Smooth muscle cell (in vitro differentiated cells): ENCODE data around the gene ATG5. TPM values are rescaled to one million over a fixed set of nuclear protein-coding genes. Genes with fewer than 3 reads are reported as not detected.

Experiments used
- DNase-seq: peaks from one replicate; lab custom pipeline; 2025; ENCODE audit not compliant: unreplicated experiment; lab: John Stamatoyannopoulos, UW
- H2AFZ ChIP-seq: fragments of 200-600 bp; sonication (generic); 2 replicates; pipeline ENCODE4 v1.6.0; 2016; ENCODE audit warnings: antibody characterized with exemption, low read depth, mild to moderate bottlenecking
- H3F3A ChIP-seq: fragments of 200-600 bp; sonication (generic); 2 replicates; pipeline ENCODE4 v1.6.0; 2017; ENCODE audit warnings: antibody characterized with exemption, low read depth
- H3K27ac ChIP-seq: fragments of 200-600 bp; sonication (generic); 2 replicates; pipeline ENCODE4 v1.5.1; 2016; ENCODE audit warnings: low read depth, mild to moderate bottlenecking
- H3K27me3 ChIP-seq: fragments of 200-600 bp; sonication (generic); 2 replicates; pipeline ENCODE4 v1.6.1; 2016; ENCODE audit warnings: low read depth, mild to moderate bottlenecking
- H3K36me3 ChIP-seq: fragments of 200-600 bp; sonication (generic); 2 replicates; pipeline ENCODE4 v1.5.1; 2016; ENCODE audit warnings: low read depth
- H3K4me1 ChIP-seq: fragments of 200-600 bp; sonication (generic); 2 replicates; pipeline ENCODE4 v1.5.1; 2016; ENCODE audit warnings: low read depth
- H3K4me2 ChIP-seq: fragments of 200-600 bp; sonication (generic); 2 replicates; pipeline ENCODE4 v1.6.0; 2016; ENCODE audit warnings: mild to moderate bottlenecking
- H3K4me3 ChIP-seq: fragments of 200-600 bp; sonication (generic); 2 replicates; pipeline ENCODE4 v1.5.1; 2016; ENCODE audit warnings: mild to moderate bottlenecking
- H3K79me2 ChIP-seq: fragments of 200-600 bp; sonication (generic); 2 replicates; pipeline ENCODE4 v1.6.0; 2016; ENCODE audit warnings: low read depth, mild to moderate bottlenecking
- H3K9ac ChIP-seq: fragments of 200-600 bp; sonication (generic); 2 replicates; pipeline ENCODE4 v1.6.0; 2016; ENCODE audit warnings: low read depth
- H3K9me3 ChIP-seq: fragments of 200-600 bp; sonication (generic); replicated peaks from 2 replicates; pipeline ENCODE4 v1.5.1; 2016; ENCODE audit warnings: low read depth
- H4K20me1 ChIP-seq: fragments of 200-600 bp; sonication (generic); 2 replicates; pipeline ENCODE4 v1.6.0; 2016; ENCODE audit warnings: low read depth
- WGBS: methylation state at CpG from one replicate; pipeline ENCODE4 v1.1.7; 2016; ENCODE audit warnings: low lambda C conversion rate; 5-methylcytosine and 5-hydroxymethylcytosine counted together
- polyA plus RNA-seq: library from polyadenylated mRNA; unstranded; fragments of >200 nt; fragmentation: Nextera tagmentation; extraction: Ambion mirVana; gene quantifications from 2 replicates; pipeline ENCODE4 v1.2.1, GENCODE V29; 2016
- total RNA-seq: library from RNA; depleted of rRNA; stranded (reverse); fragments of >200 nt; gene quantifications from 2 replicates; pipeline ENCODE4 v1.2.3, GENCODE V29; 2014
- TF ChIP-seq, protein P1 (sequence below): fragments of 200-600 bp; sonication (generic); IDR thresholded peaks from 2 replicates; pipeline ENCODE4 v1.5.1; 2017; ENCODE audit warnings: borderline replicate concordance, mild to moderate bottlenecking, antibody characterized with exemption; ENCODE audit not compliant: insufficient read depth, poor library complexity, severe bottlenecking

ATG5 gene
- total and polyA plus RNA-seq, 2 experiments from 2014 or later = 33.7 to 34.4 TPM

DNA sequence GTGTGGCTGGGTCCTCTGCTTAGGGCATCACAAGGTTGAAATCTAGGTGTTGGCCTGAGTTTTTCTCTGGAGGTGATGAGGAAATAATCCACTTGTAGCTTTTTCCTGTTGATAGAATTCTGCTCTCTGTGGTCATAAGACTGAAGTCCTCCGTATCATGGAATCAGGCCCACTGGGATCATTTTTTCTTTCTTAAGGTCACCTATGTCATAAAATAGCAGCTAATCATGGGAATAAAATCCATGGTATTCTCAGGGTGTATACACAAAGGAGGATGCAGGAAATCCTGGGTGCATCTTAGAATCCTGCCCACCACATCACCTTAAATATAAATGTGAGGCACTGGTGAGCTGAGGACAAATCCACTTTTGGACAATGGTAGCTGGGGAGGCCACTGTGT lies 166.7 kb downstream of the ATG5 start:
- Histone ChIP-seq H3K9ac (no peak overlapping the region), H2AFZ (no peak overlapping the region), H3K9me3 (no peaks in the 10 kb centered on the region), H3K79me2 (no peaks in the 10 kb centered on the region), H4K20me1 (no peaks in the 10 kb centered on the region), H3K4me2 (no peak overlapping the region), H3K27ac (no peak overlapping the region), H3K36me3 (no peaks in the 10 kb centered on the region), H3K27me3 (no peaks in the 10 kb centered on the region), H3F3A (no peaks in the 10 kb centered on the region), H3K4me3 (no peak overlapping the region), H3K4me1 (peaks cover 7% of the 10 kb centered on the region)
- WGBS = 41% methylated on average over 1 of the region's 1 CpG
- TF ChIP-seq, protein P1, sequence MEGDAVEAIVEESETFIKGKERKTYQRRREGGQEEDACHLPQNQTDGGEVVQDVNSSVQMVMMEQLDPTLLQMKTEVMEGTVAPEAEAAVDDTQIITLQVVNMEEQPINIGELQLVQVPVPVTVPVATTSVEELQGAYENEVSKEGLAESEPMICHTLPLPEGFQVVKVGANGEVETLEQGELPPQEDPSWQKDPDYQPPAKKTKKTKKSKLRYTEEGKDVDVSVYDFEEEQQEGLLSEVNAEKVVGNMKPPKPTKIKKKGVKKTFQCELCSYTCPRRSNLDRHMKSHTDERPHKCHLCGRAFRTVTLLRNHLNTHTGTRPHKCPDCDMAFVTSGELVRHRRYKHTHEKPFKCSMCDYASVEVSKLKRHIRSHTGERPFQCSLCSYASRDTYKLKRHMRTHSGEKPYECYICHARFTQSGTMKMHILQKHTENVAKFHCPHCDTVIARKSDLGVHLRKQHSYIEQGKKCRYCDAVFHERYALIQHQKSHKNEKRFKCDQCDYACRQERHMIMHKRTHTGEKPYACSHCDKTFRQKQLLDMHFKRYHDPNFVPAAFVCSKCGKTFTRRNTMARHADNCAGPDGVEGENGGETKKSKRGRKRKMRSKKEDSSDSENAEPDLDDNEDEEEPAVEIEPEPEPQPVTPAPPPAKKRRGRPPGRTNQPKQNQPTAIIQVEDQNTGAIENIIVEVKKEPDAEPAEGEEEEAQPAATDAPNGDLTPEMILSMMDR = no peak
- no peak for DNase-seq

DNA sequence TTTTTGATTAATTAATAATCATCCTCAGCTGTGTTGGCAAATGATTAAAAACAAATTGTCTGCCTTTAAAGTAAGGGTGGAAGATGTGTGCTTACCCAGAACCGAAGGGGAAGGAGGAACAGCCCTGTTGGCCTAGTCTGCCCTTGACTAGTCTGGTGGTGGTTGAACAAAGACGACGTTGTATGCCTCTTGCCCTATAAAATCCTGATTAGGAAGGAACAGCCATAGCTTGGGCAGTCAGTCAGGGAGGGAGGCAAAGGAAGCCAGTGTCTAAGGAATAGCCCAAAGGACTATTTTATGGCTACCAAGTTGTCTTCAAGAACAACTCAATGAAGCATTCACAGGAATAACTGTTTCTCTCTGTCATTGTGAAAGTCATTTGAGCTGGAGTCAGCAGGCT lies 168.7 kb downstream of the ATG5 start:
- Histone ChIP-seq H3K79me2 (no peaks in the 10 kb centered on the region), H2AFZ (no peak overlapping the region), H3K9ac (no peak overlapping the region), H3K27me3 (no peaks in the 10 kb centered on the region), H3F3A (no peaks in the 10 kb centered on the region), H3K9me3 (no peaks in the 10 kb centered on the region), H3K4me2 (no peak overlapping the region), H4K20me1 (no peaks in the 10 kb centered on the region), H3K36me3 (no peaks in the 10 kb centered on the region), H3K4me1 (peaks cover 7% of the 10 kb centered on the region), H3K4me3 (no peak overlapping the region), H3K27ac (no peak overlapping the region)
- no peak for DNase-seq
- TF ChIP-seq, protein P1 = no peak
- 35% methylated on average over 3 of the region's 3 CpGs for WGBS

DNA sequence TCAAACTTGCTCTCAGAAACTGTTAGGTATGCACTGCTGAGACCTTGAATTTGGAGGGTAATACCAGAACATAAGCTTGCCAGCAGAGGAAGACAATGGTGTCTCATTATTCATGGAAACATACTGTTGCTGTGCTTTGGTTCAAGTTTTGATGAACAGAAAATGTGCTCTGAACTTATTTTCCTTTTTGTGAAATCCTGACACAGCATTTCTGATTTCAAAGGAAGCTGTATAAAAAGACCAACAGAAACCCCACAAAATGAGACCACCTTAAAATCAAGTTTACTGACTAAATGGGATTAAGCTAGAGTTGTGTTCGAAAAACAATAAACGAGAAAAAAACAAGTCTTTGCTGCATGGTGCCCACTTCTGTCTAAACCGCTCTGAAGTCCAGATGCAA lies 169.1 kb downstream of the ATG5 start:
- Histone ChIP-seq H3K4me2 (no peak overlapping the region), H3K27ac (no peak overlapping the region), H3K36me3 (no peaks in the 10 kb centered on the region), H3K9ac (no peak overlapping the region), H3K27me3 (no peaks in the 10 kb centered on the region), H3K79me2 (no peaks in the 10 kb centered on the region), H3K4me1 (peaks cover 7% of the 10 kb centered on the region), H2AFZ (no peak overlapping the region), H3F3A (no peaks in the 10 kb centered on the region), H3K4me3 (no peak overlapping the region), H3K9me3 (no peaks in the 10 kb centered on the region), H4K20me1 (no peaks in the 10 kb centered on the region)
- no peak for DNase-seq
- WGBS = 84% methylated on average over 3 of the region's 3 CpGs
- TF ChIP-seq, protein P1 = no peak

DNA sequence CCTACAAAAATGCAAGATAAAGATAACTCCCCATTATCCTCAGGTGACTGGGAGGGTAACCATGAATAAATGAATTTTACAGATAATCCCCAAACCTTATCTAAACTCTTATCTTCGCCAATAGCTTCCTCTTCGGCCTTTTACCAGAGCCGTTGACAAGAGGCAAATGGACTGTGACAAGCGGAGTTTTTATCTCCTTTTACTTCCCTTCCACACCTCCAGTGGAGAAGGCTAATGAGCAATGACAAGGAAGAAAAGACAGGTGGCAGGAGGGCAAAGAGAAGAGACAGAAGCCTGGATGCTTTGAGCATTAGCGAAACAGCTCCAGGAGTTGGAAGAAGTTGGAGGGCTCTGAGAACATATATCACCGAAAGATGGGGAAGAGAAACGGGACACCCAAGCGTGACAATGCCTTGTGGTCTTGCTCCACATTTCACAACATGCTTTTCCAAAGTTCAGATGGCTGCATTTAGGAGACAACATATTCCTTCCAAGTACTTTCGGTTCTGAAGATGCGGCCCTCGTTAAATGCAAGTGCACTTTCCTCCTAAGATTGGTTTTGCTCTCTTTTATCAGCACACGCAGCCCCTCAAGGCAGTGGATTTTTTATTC lies 170.2 kb downstream of the ATG5 start:
- Histone ChIP-seq H3K4me1 (peaks cover 7% of the 10 kb centered on the region), H3K4me3 (no peak overlapping the region), H3F3A (no peaks in the 10 kb centered on the region), H4K20me1 (no peaks in the 10 kb centered on the region), H3K79me2 (no peaks in the 10 kb centered on the region), H3K36me3 (no peaks in the 10 kb centered on the region), H2AFZ (no peak overlapping the region), H3K9ac (no peak overlapping the region), H3K4me2 (no peak overlapping the region), H3K9me3 (no peaks in the 10 kb centered on the region), H3K27me3 (no peaks in the 10 kb centered on the region), H3K27ac (no peak overlapping the region)
- DNase-seq = no peak
- TF ChIP-seq, protein P1 = no peak
- 75% methylated on average over 12 of the region's 12 CpGs for WGBS
